Fibroblast of skin of right quadriceps (primary cell): ENCODE results near the gene DIP2B.
A peak's percentile ranks its signal among the peaks of the same experiment; 100 is the strongest.

Experiments used
- DNase-seq: peaks from one replicate; pipeline ENCODE4 v3.0.0-alpha.2; 2013

DIP2B gene

GRCh38 chr12:50579757-50580267, 75.0 kb downstream of the DIP2B start:
- no peak for DNase-seq

GRCh38 chr12:50580436-50580835, 75.7 kb downstream of the DIP2B start:
- DNase-seq, result no peak

GRCh38 chr12:50581226-50582184, 76.7 kb downstream of the DIP2B start:
- DNase-seq, result peak; percentile 43

GRCh38 chr12:50584135-50584534, 79.3 kb downstream of the DIP2B start:
- DNase-seq, result no peak

- DNase-seq, result peak; percentile 88
Observed at GRCh38 chr12:50589650-50590435, 85.1 kb downstream of the DIP2B start.

GRCh38 chr12:50590869-50591268, 86.1 kb downstream of the DIP2B start:
- DNase-seq, result no peak

- DNase-seq, result no peak
Observed at GRCh38 chr12:50595667-50596066, 90.9 kb downstream of the DIP2B start.

GRCh38 chr12:50597200-50598195, 92.7 kb downstream of the DIP2B start:
- peak; percentile 81 for DNase-seq

GRCh38 chr12:50598321-50598862, 93.6 kb downstream of the DIP2B start:
- no peak for DNase-seq

- DNase-seq, result no peak
Observed at GRCh38 chr12:50599366-50600095, 94.7 kb downstream of the DIP2B start.

- DNase-seq, result no peak
Observed at GRCh38 chr12:50600364-50600763, 95.6 kb downstream of the DIP2B start.

GRCh38 chr12:50603817-50604639, 99.2 kb downstream of the DIP2B start:
- peak; percentile 77 for DNase-seq

- DNase-seq, result no peak
Observed at GRCh38 chr12:50604640-50604920, 99.8 kb downstream of the DIP2B start.

GRCh38 chr12:50606675-50607375, 102.0 kb downstream of the DIP2B start:
- DNase-seq, result no peak

- no peak for DNase-seq
Observed at GRCh38 chr12:50609292-50609874, 104.6 kb downstream of the DIP2B start.

GRCh38 chr12:50610171-50610570, 105.4 kb downstream of the DIP2B start:
- DNase-seq, result no peak

- DNase-seq, result no peak
Observed at GRCh38 chr12:50611021-50611744, 106.4 kb downstream of the DIP2B start.

GRCh38 chr12:50612882-50613281, 108.1 kb downstream of the DIP2B start:
- DNase-seq, result no peak

- no peak for DNase-seq
Observed at GRCh38 chr12:50613463-50613862, 108.7 kb downstream of the DIP2B start.
